Panc1 (cell line): ENCODE results near the gene SPSB1. TPM values are rescaled to one million over a fixed set of nuclear protein-coding genes. Genes with fewer than 3 reads are reported as not detected.

Experiments used
- ATAC-seq: fragments of 200-7000 bp; cut with Tn5 transposase; 2 replicates; pipeline ENCODE4 v1.9.1; 2020; ENCODE audit warnings: mild to moderate bottlenecking, moderate library complexity
- BruUV-seq: library from RNA; stranded (reverse); fragments of 400-500 nt; replicated peaks from 2 replicates; lab custom pipeline; 2021; lab: Mats Ljungman, UMichigan
- CTCF ChIA-PET: fragments of 300-600 bp; sonication (Branson Sonifier 250); formaldehyde crosslinking; loops from one replicate; lab custom pipeline; 2022; ENCODE audit warnings: antibody characterized with exemption; lab: Charles Lee
- POLR2A ChIA-PET: fragments of 300-600 bp; sonication (Branson Sonifier 250); formaldehyde crosslinking; loops from one replicate; lab custom pipeline; 2022; ENCODE audit warnings: antibody characterized with exemption; lab: Charles Lee
- DNase-seq: peaks from one replicate; pipeline ENCODE4 v3.0.0-alpha.2; 2010; ENCODE audit warnings: low read depth, low spot score
- H3K27ac ChIP-seq: 2 replicates; pipeline ENCODE4 v1.5.1; 2011; ENCODE audit warnings: mild to moderate bottlenecking, low read length, inconsistent platforms
- H3K27me3 ChIP-seq: fragments of 200-500 bp; sonication (Bioruptor generic); 2 replicates; pipeline ENCODE4 v1.6.0; 2014; ENCODE audit warnings: low read length, inconsistent platforms; ENCODE audit not compliant: control insufficient read depth, insufficient read depth
- H3K36me3 ChIP-seq: fragments of 200-500 bp; sonication (Bioruptor generic); 2 replicates; pipeline ENCODE4 v1.5.1; 2014; ENCODE audit warnings: inconsistent platforms, mild to moderate bottlenecking, low read length, moderate library complexity; ENCODE audit not compliant: control insufficient read depth, insufficient read depth
- H3K4me1 ChIP-seq: 2 replicates; pipeline ENCODE4 v1.5.1; 2011; ENCODE audit warnings: inconsistent platforms, mild to moderate bottlenecking, low read length, moderate library complexity; ENCODE audit not compliant: control insufficient read depth, insufficient read depth
- H3K4me3 ChIP-seq, 2 experiments: 2 replicates each; pipeline ENCODE4 v1.5.1; 2011 to 2012; ENCODE audit warnings: low read depth in 2 of 2, low read length in 2 of 2, mild to moderate bottlenecking in 2 of 2, inconsistent platforms in 1 of 2, moderate library complexity in 1 of 2
- H3K9me3 ChIP-seq: fragments of 200-500 bp; sonication (Bioruptor generic); 2 replicates; pipeline ENCODE4 v1.5.1; 2014; ENCODE audit warnings: low read depth, mild to moderate bottlenecking, inconsistent platforms, low read length, moderate library complexity; ENCODE audit not compliant: control insufficient read depth, insufficient read depth
- CTCF ChIP-seq: fragments of 450-650 bp; IDR thresholded peaks from 2 replicates; pipeline ENCODE4 v1.5.1; 2017; ENCODE audit warnings: mild to moderate bottlenecking
- POLR2AphosphoS5 ChIP-seq: IDR thresholded peaks from 2 replicates; pipeline ENCODE4 v1.6.1; 2012; ENCODE audit warnings: mild to moderate bottlenecking, low read depth, low read length, moderate library complexity
- REST ChIP-seq, 2 experiments: IDR thresholded peaks; 2 replicates each; pipeline ENCODE4 v1.6.1; 2011 to 2012; ENCODE audit warnings: low read depth in 2 of 2, control low read depth in 1 of 2, low read length in 1 of 2, mild to moderate bottlenecking in 1 of 2, moderate library complexity in 1 of 2; ENCODE audit not compliant: insufficient read depth in 1 of 2
- SIN3A ChIP-seq: IDR thresholded peaks from 2 replicates; pipeline ENCODE4 v1.6.1; 2012; ENCODE audit warnings: low read depth, mild to moderate bottlenecking, low read length, moderate library complexity, borderline replicate concordance; ENCODE audit not compliant: insufficient read depth
- TCF7L2 ChIP-seq: IDR thresholded peaks from 2 replicates; pipeline ENCODE4 v1.6.1; 2011; ENCODE audit warnings: mild to moderate bottlenecking, low read depth, low read length, inconsistent platforms
- in situ Hi-C: cut with HindIII; loops from 2 replicates; pipeline ENCODE4 v1.10.0; 2016; ENCODE audit warnings: low sequenced_read_pairs, low pct_unique_long_range_greater_than_20kb
- intact Hi-C: fragments of 100-400 bp; cut with micrococcal nuclease; formaldehyde crosslinking; loops from one replicate; pipeline ENCODE4 v1.10.0; 2022; ENCODE audit not compliant: unreplicated experiment
- total RNA-seq: library from RNA; stranded (reverse); gene quantifications from one replicate; pipeline ENCODE4 v1.2.1, GENCODE V29; 2021; ENCODE audit not compliant: unreplicated experiment

The SPSB1 gene
- total RNA-seq, 1 experiment from 2014 or later = 73.7 TPM

DNA sequence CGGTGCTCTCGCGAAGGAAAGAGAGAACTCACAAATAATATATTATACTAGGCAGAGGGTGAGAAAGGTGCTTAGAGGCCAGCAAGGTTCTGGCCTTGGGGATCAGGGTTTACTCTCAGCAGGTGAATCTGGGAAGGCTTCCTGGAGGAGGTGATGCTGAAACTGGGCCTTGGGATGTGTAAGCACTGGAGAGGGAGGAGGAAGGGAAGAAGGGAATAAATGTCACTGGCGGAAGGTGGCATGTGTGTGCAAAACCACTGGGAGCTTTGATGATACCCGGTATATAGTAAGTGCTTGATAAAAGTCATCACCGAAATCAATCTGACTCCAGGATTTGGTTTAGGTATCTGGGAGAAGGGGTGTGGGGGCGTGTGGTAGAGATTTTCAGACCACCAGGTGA is 24.4 kb downstream of the SPSB1 start:
- no peak for ATAC-seq
- no TSS peak for BruUV-seq
- CTCF ChIA-PET = interaction anchor here (0.6 to 2.4 kb wide), 3 partner anchors 28 to 50 kb away, joined by 3 to 6 read pairs (median 6); no protein-coding TSS in a partner anchor
- in situ Hi-C loops (no loop called here), intact Hi-C loops (no loop called here)
- no peak for DNase-seq
- Histone ChIP-seq H3K27ac (peak overlapping the region; percentile 81), H3K4me1 (peaks cover 95% of the 10 kb centered on the region), H3K4me3 (peak overlapping the region in 1 of 2 experiments; percentile 29; a peak in 2 of 4 replicates), H3K36me3 (no peaks in the 10 kb centered on the region), H3K9me3 (no peaks in the 10 kb centered on the region), H3K27me3 (no peaks in the 10 kb centered on the region)
- TF ChIP-seq SIN3A (no peak), REST (IDR thresholded peaks at IDR 0.05; ENCODE audit: insufficient read depth in 1 of 2, low read depth in 2 of 2, low read length in 1 of 2) (no peak), CTCF (no peak), TCF7L2 (no peak), POLR2AphosphoS5 (no peak)
- POLR2A ChIA-PET = no interaction called here

- ChIA-PET CTCF (interaction anchor here (0.6 to 2.4 kb wide), 4 partner anchors 28 to 138 kb away, joined by 3 to 12 read pairs (median 6); no protein-coding TSS in a partner anchor), POLR2A (interaction anchor here (0.6 to 0.7 kb wide), 3 partner anchors 35 to 42 kb away, joined by 3 to 11 read pairs (median 11); no protein-coding TSS in a partner anchor)
- intact Hi-C loops (no loop called here), in situ Hi-C loops (no loop called here)
- BruUV-seq = TSS peak; percentile 4
- peak overlapping the region in 1 of 2 experiments; percentile 29; a peak in 2 of 4 replicates for H3K4me3 ChIP-seq
- H3K27ac ChIP-seq = peak overlapping the region; percentile 81
- H3K27me3 ChIP-seq = no peaks in the 10 kb centered on the region
- DNase-seq (no peak), ATAC-seq (peak; percentile 46)
- H3K36me3 ChIP-seq = no peaks in the 10 kb centered on the region
- TF ChIP-seq POLR2AphosphoS5 (no peak), SIN3A (no peak), REST (IDR thresholded peaks at IDR 0.05; ENCODE audit: insufficient read depth in 1 of 2, low read depth in 2 of 2, low read length in 1 of 2) (no peak), CTCF (no peak), TCF7L2 (no peak)
- no peaks in the 10 kb centered on the region for H3K9me3 ChIP-seq
- H3K4me1 ChIP-seq = peaks cover 94% of the 10 kb centered on the region
These were observed 25.1 kb downstream of the SPSB1 start for GRCh38 chr1:9317591-9318417.
